Mucosa of descending colon (tissue), 3 donors: ENCODE results near the gene DOCK9. TPM values are rescaled to one million over a fixed set of nuclear protein-coding genes. Genes with fewer than 3 reads are reported as not detected.

Source experiments
- ATAC-seq: fragments of 200-7000 bp; cut with Tn5 transposase; one replicate; pipeline ENCODE4 v1.9.1; 2020; ENCODE audit warnings: mild to moderate bottlenecking, moderate library complexity
- DNase-seq, 3 donors: peaks; one replicate each; pipeline ENCODE4 v3.0.0-alpha.2; 2020
- H3K36me3 ChIP-seq: fragments of 200-600 bp; one replicate; pipeline ENCODE4 v1.8.0; 2021; ENCODE audit warnings: low read depth, mild to moderate bottlenecking
- H3K4me1 ChIP-seq: fragments of 200-600 bp; one replicate; pipeline ENCODE4 v1.8.0; 2021; ENCODE audit warnings: low read depth, mild to moderate bottlenecking
- H3K4me3 ChIP-seq: fragments of 200-600 bp; one replicate; pipeline ENCODE4 v1.8.0; 2021; ENCODE audit warnings: mild to moderate bottlenecking
- H3K9me3 ChIP-seq: fragments of 200-600 bp; one replicate; pipeline ENCODE4 v1.8.0; 2021; ENCODE audit warnings: mild to moderate bottlenecking
- intact Hi-C, 2 donors: fragments of 100-400 bp; cut with DNase I in 1 of 2; cut with micrococcal nuclease in 1 of 2; formaldehyde crosslinking; loops; one replicate each; pipeline versions ENCODE4 v1.11.0 to v1.11.1; 2022; cut with DNase I, micrococcal nuclease
- total RNA-seq, 3 donors: library from RNA; stranded (reverse); fragmentation: NEBNext Ultra II Directional in 2 of 3; extraction: Animal tissue kit (Norgen Biotek cat#: 25700) in 2 of 3; gene quantifications; one replicate each; pipeline versions ENCODE4 v1.2.1 to v1.2.4, GENCODE V29; 2021 to 2023
- TF ChIP-seq, protein P1 (sequence below): fragments of 200-600 bp; IDR thresholded peaks from one replicate; pipeline ENCODE4 v1.8.0; 2022; ENCODE audit warnings: antibody characterized with exemption, mild to moderate bottlenecking
- donor health status: DM: no; HTN: no; CAD: no; lungs with moderate emphysema.
- donor health status: DM: no; HTN: no; CAD: no.
- donor health status: DM: no; HTN: yes; CAD: no.

Gene DOCK9
- total RNA-seq, 3 donors from 2014 or later, result 52.0 to 136 (median 54.4) TPM

DNA sequence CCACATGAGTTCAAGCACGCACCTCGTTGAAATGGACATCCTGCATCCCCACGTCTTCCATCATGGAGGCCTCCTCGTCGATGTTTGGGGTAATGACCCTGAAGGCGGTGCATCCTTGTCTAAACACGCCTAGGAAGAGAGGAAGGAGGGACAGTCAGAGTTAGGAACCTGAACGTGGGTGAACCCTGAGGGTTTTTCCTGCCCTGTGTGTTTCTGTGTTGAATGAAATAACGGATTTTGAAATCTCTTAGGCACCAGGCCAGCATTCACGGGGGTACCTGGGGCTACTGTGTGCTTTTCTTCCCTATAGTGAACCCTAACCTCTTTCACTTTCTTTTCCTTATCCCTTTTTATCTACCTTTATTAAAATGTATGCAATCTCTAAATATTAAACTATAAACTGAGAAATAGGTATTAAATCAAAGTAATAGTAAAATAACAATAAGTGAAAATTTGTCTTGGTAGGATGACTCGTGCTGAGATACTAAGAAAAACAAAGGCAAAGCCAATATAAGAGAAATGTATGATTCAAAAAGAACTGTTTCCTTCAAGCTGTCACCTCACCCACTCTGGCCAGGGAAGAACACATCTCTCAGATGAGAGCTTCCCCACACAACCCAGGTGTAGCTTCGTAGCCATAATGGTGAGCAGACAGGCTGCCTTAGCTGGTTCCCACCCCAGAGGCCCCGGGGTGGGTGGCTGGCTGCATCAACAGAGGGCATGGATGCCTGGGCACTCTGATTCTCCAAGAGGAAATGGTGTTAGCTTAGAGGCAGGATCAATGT is 153.3 kb downstream of the DOCK9 start:
- no peaks in the 10 kb centered on the region for H3K9me3 ChIP-seq
- ATAC-seq, result no peak
- DNase-seq, result no peak
- no peaks in the 10 kb centered on the region for H3K36me3 ChIP-seq
- TF ChIP-seq, protein P1, sequence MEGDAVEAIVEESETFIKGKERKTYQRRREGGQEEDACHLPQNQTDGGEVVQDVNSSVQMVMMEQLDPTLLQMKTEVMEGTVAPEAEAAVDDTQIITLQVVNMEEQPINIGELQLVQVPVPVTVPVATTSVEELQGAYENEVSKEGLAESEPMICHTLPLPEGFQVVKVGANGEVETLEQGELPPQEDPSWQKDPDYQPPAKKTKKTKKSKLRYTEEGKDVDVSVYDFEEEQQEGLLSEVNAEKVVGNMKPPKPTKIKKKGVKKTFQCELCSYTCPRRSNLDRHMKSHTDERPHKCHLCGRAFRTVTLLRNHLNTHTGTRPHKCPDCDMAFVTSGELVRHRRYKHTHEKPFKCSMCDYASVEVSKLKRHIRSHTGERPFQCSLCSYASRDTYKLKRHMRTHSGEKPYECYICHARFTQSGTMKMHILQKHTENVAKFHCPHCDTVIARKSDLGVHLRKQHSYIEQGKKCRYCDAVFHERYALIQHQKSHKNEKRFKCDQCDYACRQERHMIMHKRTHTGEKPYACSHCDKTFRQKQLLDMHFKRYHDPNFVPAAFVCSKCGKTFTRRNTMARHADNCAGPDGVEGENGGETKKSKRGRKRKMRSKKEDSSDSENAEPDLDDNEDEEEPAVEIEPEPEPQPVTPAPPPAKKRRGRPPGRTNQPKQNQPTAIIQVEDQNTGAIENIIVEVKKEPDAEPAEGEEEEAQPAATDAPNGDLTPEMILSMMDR, result no peak
- H3K4me1 ChIP-seq, result peaks cover 9% of the 10 kb centered on the region
- H3K4me3 ChIP-seq, result no peak overlapping the region
- intact Hi-C loops, result no loop called here

DNA sequence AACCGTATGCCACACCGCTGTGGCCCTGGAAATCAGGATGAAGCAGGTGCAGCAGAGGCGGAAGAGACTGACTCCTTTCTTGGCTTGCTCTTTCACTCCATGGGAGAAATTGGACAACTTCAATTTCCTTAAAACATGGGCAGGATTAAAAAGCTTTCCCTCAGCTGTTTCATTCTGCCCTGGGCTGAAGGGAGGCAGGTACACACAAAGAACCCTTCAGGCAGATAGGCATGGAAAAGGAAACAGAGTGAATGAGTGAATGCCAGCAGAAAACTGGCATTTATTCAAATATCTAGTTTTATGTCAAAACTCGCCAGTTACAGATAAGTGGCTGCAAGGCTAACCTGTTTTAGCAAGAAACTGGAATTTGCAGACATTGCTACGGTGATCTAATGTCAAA is 154.4 kb downstream of the DOCK9 start:
- no peaks in the 10 kb centered on the region for H3K9me3 ChIP-seq
- TF ChIP-seq, protein P1, result no peak
- H3K4me1 ChIP-seq, result peaks cover 9% of the 10 kb centered on the region
- intact Hi-C loops, result no loop called here
- DNase-seq (no peak), ATAC-seq (peak; percentile 28)
- H3K4me3 ChIP-seq, result no peak overlapping the region
- no peaks in the 10 kb centered on the region for H3K36me3 ChIP-seq

DNA sequence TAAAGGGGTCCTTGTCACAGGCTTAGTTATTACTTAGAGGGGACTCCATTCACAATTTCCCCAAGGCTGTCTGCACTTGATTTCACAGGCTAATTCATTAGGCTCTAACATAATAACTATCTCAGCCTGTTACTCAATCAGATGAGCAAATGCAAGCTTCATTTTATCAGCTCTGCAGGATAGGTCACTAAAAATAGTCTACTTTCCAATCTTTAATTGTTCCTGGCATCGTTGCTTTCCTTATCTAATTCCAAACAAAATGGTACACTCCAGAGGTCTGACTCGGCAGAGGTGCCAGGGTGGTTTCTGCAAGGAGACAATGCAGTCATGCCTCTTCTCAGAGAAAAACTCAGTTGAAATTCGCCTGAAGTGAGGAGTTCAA is 155.6 kb downstream of the DOCK9 start:
- Histone ChIP-seq H3K4me1 (peaks cover 9% of the 10 kb centered on the region), H3K36me3 (no peaks in the 10 kb centered on the region), H3K9me3 (no peaks in the 10 kb centered on the region), H3K4me3 (no peak overlapping the region)
- ATAC-seq, result peak; percentile 82
- intact Hi-C loops, result no loop called here
- TF ChIP-seq, protein P1, result no peak
- no peak for DNase-seq

DNA sequence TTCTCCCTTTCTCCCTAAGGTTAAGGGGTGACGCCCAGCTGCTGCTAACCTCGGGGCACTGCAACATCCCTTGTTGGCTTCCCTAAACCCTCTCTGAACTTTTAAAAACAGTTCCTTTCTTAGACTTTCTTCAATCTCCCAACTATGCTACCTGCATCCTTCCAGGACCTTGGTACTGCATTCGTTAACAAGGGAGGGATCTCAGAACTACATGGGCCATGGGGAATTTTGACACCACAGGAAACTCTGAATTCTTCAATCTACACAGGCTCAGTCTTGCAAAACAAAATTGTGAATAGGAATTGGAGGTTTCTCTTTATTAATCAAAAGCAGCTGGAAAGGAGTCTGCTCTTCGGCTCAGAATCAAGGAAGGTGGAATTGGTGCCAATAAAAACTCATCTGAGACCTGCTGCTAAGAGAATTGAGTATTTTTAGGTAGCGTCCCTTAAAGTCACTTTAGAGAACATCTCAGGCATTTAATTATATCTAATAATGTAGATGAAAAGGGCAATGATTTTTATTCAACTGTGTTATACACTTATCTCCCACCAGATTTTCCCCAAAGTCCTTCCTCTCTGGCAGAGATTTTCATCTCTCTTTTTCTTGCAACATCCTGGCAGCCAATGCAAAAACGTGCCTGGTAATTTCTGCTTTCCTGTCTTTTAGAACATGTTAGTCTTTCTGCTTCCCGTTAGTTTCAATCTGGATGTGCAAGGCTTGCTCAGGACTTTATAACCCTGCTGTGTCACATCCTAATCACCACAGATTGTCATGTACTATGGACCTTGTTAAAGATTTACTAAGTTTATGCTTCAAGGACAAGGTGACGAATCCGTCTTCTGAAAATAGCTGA is 156.3 kb downstream of the DOCK9 start:
- DNase-seq, result peak in 1 of 3 donors; percentile 24

DNA sequence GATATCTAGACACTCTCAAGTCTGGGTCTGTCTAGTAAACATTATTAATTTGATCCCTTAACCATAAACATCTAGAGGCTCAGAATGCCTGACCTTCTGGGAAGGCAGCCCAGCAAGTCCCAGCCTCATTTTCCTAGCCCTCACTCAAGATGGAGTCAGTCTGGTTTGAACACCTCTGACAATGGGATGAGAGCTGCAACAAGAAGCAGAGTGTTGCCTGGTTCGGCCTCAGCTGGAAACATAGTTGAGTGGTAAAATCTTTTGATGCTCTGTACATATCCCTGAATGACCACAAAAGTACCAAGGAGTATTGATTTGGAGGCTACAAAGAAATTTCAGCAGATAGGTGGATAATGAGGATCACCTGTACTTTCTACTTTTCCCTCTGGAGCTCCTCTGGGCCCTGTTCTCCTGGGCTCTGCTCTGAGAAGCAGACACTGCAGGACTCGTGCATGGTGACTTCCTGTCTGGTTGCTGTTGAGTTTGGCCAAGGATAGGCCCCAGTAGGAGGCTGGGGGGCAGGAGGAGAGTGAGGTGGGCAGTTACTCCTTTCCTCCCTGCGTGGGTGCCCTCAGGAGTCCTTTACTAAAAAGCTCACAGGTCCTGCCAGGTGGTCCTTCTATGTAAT is 157.0 kb downstream of the DOCK9 start:
- intact Hi-C loops, result no loop called here
- TF ChIP-seq, protein P1, result no peak
- no peaks in the 10 kb centered on the region for H3K9me3 ChIP-seq

More for the DNA sequence above, 156.3 kb downstream of the DOCK9 start:
- Histone ChIP-seq H3K4me1 (peaks cover 9% of the 10 kb centered on the region), H3K4me3 (no peak overlapping the region), H3K9me3 (no peaks in the 10 kb centered on the region), H3K36me3 (no peaks in the 10 kb centered on the region)
- intact Hi-C loops, result no loop called here
- TF ChIP-seq, protein P1, result no peak
- peak; percentile 95 for ATAC-seq

More for the DNA sequence above, 157.0 kb downstream of the DOCK9 start:
- no peak for ATAC-seq
- no peak overlapping the region for H3K4me3 ChIP-seq
- DNase-seq, result no peak
- H3K36me3 ChIP-seq, result no peaks in the 10 kb centered on the region
- H3K4me1 ChIP-seq, result peaks cover 9% of the 10 kb centered on the region
